Measurements from ENCODE around the gene COMTD1. TPM values are rescaled to one million over a fixed set of nuclear protein-coding genes. Genes with fewer than 3 reads are reported as not detected.
"Not testable (repeated sequence)": the region's sequence is repeated elsewhere in the genome, so short reads cannot be mapped to it uniquely, and the experiment has no call there.

Gene COMTD1
- total RNA-seq, 1 donor from 2014 or later = 14.2 TPM

DNA sequence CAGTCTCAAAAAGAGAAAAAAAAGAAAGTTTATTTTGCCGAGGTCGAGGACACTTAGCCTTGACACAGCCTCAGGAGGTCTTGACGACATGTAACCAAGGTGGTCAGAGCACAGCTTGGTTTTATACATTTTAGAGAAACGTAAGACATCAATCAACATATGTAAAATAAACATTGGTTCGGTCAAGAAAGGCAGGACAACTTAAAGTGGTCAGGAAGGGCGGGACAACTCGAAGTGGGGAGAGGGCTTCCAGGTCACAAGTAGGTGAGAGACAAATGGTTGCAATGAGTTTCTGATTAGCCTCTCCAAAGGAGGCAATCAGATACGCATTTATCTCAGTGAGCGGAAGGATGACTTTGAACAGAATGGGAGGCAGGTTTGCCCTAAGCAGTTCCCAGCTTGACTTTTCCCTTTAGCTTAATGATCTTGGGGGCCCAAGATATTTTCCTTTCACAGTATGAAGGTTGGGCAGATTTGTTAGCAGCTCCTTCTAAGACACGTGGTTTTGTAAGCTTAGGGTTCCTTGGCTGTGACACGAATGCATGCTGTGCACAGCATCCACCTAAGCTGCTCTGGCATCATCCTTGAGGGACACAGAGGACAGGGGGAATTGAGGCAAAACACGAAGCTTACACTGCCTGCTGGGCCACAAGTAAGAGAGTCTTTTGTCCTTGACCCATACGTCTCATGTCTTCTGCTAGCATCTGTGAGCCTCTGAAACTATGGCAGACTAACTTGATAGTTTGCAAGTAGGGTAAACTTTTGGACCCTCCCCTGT lies 28.5 kb downstream of the COMTD1 start:
- no peak for DNase-seq
- no peaks in the 10 kb centered on the region for H3K36me3 Mint-ChIP-seq (ENCODE audit: unreplicated experiment)
- no peak overlapping the region for H3K27ac Mint-ChIP-seq (ENCODE audit: unreplicated experiment)
- H3K27me3 Mint-ChIP-seq (ENCODE audit: unreplicated experiment) = peaks cover 6% of the 10 kb centered on the region
- H3K4me1 Mint-ChIP-seq (ENCODE audit: low read depth, unreplicated experiment) = peaks cover 5% of the 10 kb centered on the region
- H3K4me3 Mint-ChIP-seq (ENCODE audit: unreplicated experiment) = no peak overlapping the region
- TF ChIP-seq, protein P1, sequence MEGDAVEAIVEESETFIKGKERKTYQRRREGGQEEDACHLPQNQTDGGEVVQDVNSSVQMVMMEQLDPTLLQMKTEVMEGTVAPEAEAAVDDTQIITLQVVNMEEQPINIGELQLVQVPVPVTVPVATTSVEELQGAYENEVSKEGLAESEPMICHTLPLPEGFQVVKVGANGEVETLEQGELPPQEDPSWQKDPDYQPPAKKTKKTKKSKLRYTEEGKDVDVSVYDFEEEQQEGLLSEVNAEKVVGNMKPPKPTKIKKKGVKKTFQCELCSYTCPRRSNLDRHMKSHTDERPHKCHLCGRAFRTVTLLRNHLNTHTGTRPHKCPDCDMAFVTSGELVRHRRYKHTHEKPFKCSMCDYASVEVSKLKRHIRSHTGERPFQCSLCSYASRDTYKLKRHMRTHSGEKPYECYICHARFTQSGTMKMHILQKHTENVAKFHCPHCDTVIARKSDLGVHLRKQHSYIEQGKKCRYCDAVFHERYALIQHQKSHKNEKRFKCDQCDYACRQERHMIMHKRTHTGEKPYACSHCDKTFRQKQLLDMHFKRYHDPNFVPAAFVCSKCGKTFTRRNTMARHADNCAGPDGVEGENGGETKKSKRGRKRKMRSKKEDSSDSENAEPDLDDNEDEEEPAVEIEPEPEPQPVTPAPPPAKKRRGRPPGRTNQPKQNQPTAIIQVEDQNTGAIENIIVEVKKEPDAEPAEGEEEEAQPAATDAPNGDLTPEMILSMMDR (IDR thresholded peaks at IDR 0.05; ENCODE audit: partially characterized antibody, unreplicated experiment) = no peak
- peaks cover 8% of the 10 kb centered on the region for H3K9me3 Mint-ChIP-seq (ENCODE audit: unreplicated experiment)

DNA sequence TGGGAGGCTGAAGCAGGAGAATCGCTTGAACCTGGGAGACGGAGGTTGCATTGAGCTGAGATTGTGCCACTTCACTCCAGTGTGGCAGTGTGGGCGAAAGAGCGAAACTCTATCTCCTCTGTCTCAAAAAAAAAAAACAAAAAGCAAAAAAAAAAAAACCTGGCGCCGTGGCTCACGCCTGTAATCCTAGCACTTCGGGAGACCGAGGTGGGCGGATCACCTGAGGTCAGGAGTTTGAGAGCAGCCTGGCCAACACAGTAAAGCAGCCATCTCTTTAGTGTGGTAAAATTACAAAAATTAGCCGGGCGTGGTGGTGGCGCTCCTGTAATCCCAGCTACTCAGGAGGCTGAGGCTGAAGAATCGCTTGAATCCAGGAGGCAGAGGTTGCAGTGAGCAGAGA lies 29.1 kb downstream of the COMTD1 start:
- H3K27me3 Mint-ChIP-seq (ENCODE audit: unreplicated experiment); DNase-seq; H3K4me1 Mint-ChIP-seq (ENCODE audit: low read depth, unreplicated experiment); H3K9me3 Mint-ChIP-seq (ENCODE audit: unreplicated experiment); H3K36me3 Mint-ChIP-seq (ENCODE audit: unreplicated experiment); H3K4me3 Mint-ChIP-seq (ENCODE audit: unreplicated experiment); H3K27ac Mint-ChIP-seq (ENCODE audit: unreplicated experiment): not testable (repeated sequence)

DNA sequence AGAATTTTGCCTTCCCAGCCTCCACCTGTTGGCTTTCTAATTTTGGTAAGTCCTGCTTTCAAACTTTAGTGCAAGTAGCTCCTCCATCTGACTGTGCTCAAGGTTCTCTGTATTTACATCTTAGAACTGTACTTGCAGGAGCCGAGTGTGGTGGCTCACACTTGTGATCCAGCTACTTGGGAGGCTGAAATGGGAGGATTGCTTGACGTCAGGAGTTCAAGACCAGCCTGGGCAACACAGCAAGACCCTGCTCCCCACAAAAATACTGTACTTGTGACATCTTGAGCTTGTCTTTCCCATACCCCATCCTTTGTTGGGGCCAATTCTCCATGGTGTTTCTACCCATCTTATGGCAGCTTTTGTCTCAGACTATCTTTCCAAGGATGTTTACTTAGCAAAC lies 29.8 kb downstream of the COMTD1 start:
- Mint-ChIP-seq H3K27ac (ENCODE audit: unreplicated experiment) (no peak overlapping the region), H3K4me3 (ENCODE audit: unreplicated experiment) (no peak overlapping the region), H3K36me3 (ENCODE audit: unreplicated experiment) (no peaks in the 10 kb centered on the region), H3K4me1 (ENCODE audit: low read depth, unreplicated experiment) (no peaks in the 10 kb centered on the region), H3K27me3 (ENCODE audit: unreplicated experiment) (peaks cover 6% of the 10 kb centered on the region), H3K9me3 (ENCODE audit: unreplicated experiment) (peaks cover 6% of the 10 kb centered on the region)
- DNase-seq = no peak
- TF ChIP-seq, protein P1 (IDR thresholded peaks at IDR 0.05; ENCODE audit: partially characterized antibody, unreplicated experiment) = no peak

DNA sequence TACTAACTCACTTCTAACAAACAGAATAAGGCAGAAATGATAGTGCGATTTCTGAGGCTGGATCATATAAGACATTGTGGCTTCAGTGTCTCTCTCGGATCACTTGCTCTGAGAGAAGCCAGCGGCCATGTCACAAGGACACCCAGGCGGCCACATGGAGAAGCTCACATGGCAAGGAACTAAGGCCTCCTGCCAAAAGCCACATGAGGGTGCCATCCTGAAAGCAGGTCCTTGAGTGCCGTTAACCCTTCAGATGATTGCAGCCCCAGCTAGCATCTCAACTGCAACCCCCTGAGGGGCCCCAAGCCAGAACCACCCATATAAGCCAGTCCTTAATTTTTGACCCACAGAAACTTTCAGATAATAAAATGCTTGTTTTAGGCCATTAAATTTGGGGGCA lies 32.0 kb downstream of the COMTD1 start:
- no peak for DNase-seq
- no peak overlapping the region for H3K4me3 Mint-ChIP-seq (ENCODE audit: unreplicated experiment)
- H3K36me3 Mint-ChIP-seq (ENCODE audit: unreplicated experiment) = no peaks in the 10 kb centered on the region
- H3K9me3 Mint-ChIP-seq (ENCODE audit: unreplicated experiment) = no peaks in the 10 kb centered on the region
- TF ChIP-seq, protein P1 (IDR thresholded peaks at IDR 0.05; ENCODE audit: partially characterized antibody, unreplicated experiment) = no peak
- no peaks in the 10 kb centered on the region for H3K4me1 Mint-ChIP-seq (ENCODE audit: low read depth, unreplicated experiment)
- H3K27me3 Mint-ChIP-seq (ENCODE audit: unreplicated experiment) = peaks cover 3% of the 10 kb centered on the region
- no peak overlapping the region for H3K27ac Mint-ChIP-seq (ENCODE audit: unreplicated experiment)

DNA sequence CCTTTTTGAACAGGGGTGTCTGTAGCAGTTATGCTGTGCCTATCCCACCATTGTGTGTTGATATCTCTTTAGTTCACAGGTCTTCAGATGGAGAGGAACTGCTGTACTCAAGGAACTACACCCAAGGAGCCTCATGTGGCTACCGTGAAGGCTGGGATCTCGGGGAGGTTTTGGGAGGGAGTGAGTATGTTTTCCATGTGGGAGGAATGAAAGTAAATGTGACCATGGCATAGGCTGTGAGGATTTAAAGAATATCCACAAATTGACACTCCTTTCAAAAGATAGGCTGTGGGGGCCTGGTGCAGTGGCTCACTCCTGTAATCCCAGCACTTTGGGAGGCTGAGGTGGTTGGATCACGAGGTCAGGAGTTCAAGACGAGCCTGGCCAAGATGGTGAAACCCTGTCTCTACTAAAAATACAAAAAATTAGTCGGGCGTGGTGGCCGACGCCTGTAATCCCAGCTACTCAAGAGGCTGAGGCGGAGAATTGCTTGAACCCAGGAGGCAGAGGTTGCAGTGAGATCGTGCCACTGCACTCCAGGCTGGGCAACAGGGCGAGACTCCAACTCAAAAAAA lies 32.6 kb downstream of the COMTD1 start:
- not testable (repeated sequence) for DNase-seq; H3K27ac Mint-ChIP-seq (ENCODE audit: unreplicated experiment); H3K4me1 Mint-ChIP-seq (ENCODE audit: low read depth, unreplicated experiment); H3K36me3 Mint-ChIP-seq (ENCODE audit: unreplicated experiment); H3K9me3 Mint-ChIP-seq (ENCODE audit: unreplicated experiment); H3K4me3 Mint-ChIP-seq (ENCODE audit: unreplicated experiment); H3K27me3 Mint-ChIP-seq (ENCODE audit: unreplicated experiment)

DNA sequence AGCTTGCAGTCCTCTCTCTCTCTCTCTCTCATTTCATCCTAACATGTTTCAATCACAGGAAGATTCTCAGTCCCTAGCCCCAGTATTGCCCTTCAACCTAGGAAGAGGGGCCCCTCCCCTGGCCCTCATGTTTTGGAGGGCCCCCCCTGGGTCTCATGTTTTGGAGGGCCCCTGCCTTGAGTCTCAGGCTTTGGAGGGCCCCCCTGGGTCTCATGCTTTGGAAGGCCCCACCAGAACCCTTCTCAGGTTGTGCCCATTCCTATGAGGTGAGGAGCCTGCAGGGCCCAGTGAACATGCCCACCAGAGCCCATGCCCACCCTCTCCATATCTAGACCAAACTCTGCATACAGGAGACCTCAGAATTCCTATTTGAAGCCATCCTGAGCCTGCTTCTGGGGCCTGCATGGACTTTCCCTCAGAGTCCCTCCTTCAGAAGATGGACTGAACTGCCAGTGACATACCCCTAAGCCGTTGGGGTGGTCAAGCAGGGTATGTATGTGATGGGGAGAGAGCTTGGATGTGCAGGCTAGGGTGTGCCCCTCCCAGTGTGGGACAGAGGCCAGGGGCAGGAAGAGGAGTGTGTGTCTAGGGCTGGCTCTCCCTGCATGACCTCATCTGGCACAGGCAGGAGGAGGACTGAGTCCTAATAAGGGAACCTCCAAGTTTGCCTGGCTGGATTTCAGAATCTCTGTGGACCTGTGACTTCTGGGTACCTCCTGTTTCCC lies 33.3 kb downstream of the COMTD1 start:
- Mint-ChIP-seq H3K27ac (ENCODE audit: unreplicated experiment) (no peak overlapping the region), H3K4me3 (ENCODE audit: unreplicated experiment) (no peak overlapping the region), H3K9me3 (ENCODE audit: unreplicated experiment) (no peaks in the 10 kb centered on the region), H3K4me1 (ENCODE audit: low read depth, unreplicated experiment) (no peaks in the 10 kb centered on the region), H3K27me3 (ENCODE audit: unreplicated experiment) (no peaks in the 10 kb centered on the region), H3K36me3 (ENCODE audit: unreplicated experiment) (no peaks in the 10 kb centered on the region)
- TF ChIP-seq, protein P1 (IDR thresholded peaks at IDR 0.05; ENCODE audit: partially characterized antibody, unreplicated experiment) = no peak
- no peak for DNase-seq

Data from glutamatergic neuron (in vitro differentiated cells).